GM21786 (cell line): ENCODE measurements around the gene MTG2.

ENCODE experiments used
- ATAC-seq: cut with Tn5 transposase; IDR thresholded peaks from one replicate; pipeline ENCODE4 v1.9.1; 2021; ENCODE audit not compliant: unreplicated experiment

The MTG2 gene

DNA sequence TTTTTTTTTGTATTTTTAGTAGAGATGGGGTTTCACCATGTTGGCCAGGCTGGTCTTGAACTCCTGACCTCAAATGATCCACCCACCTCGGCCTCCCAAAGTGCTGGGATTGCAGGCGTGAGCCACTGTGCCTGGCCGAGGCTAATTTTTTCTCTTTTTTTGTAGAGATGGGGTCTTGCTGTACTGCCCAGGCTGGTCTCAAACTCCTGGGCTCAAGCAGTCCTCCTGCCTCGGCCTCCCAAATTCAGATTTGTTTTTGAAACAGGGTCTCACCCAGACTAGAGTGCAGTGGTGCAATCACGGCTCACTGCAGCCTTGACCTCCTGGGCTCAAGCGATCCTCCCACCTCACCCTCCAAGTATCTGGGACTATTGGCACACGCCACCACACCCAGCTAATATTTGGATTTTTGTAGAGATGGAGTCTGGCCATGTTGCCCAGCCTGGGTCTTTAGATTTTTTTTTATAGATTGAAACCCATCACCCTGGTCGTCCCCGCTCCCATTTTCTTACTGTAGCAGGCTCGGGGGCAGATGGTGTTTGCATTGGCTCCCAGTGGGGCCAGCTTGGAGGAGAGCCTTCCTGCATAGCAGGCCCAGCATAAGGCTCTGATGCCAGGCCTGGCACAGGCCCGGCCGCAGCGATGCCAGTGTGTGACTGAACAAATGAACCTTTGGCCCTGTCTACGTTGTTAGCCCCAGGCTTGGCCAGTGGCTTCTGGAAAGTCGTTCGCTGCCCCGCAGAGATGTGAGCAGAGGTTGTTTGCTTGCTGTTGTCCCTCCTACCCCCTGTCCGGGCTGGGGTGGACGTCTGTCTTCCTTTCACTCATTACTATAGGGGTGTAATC is 4.3 kb upstream of the MTG2 start:
- ATAC-seq, result no peak

- no peak for ATAC-seq
These were observed 3.7 kb upstream of the MTG2 start for GRCh38 chr20:62179162-62179504.

DNA sequence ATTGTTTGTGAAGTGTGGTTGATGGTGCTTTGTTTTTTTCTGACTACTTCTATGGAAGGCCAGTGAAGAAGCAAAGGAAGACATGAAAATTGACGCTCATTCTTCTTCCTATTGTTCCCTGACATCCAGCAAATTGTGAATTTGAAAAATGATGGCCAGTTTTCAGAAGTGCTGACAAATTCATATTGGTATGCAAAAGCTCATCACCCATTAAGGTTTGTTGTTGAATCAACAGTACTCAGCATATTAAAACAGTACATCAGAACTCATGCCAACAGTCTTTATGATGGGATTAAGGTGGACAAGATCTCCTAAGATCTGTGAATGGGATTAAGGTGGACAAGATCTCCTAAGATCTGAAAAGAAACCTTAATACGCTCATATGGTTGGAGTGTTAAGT is 1.0 kb upstream of the MTG2 start:
- ATAC-seq, result no peak

- ATAC-seq, result no peak
These were observed 756 bp downstream of the MTG2 start for GRCh38 chr20:62183426-62184142.

DNA sequence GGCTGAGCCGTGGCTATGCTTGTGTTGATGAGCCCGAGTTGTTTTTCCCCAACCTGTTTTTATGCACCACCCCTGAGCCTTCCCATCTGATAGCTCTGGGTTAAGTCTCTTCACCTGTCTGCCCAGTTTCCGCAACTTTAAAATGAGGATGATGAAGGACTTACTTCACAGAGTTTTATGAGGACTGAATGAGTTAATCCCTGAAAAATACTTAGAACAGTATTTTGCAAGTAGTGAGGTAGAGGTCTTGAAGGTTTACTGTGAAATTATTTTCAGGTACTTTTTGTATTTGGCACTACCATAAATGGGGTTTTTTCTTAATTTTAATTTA is 3.2 kb downstream of the MTG2 start:
- ATAC-seq, result no peak

DNA sequence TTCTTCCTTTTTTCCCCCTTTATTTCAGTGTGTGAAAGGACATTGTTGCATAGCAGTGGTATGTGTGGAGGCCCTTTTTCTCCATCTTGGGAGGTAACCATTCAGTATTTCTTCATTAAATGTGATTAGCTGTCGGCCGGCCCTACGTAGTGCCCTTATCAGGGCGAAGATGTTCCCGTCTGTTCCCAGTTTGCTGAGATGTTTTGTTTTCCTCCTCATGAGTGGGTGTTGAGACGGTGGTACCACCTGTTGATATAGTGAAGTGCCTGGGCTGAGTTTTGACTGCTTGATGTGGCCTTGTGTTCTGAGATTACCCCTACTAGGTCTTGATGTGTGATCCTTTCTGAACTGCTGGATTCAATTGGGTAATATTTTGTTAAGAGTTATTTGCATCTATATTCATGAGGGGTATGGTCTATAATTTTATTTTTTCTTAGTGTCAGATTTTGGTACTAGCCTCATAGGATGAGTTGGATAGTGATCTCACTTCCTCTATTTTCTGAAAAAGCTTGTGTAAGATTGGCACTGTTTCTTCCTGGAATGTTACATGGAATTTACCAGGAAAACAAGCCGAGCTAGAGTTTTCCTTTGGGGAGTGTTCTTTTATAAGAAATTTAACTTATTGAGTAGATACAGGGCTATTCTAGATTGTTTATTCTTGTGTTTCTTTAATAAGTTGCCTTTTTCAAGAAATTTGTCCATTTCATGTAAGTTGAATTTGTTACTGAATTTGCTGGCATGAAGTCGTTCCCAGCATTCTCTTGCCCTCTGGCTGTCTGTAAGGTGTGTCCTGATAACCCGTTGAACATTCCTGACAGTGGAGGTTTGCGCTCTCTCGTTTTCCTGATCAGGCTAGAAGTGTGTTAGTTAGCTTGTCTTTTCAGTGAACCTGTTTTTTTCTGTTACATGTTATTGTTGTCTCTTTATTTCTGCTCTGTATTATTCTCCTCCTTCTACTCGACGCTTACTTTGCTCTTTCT is 4.3 kb downstream of the MTG2 start:
- no peak for ATAC-seq

DNA sequence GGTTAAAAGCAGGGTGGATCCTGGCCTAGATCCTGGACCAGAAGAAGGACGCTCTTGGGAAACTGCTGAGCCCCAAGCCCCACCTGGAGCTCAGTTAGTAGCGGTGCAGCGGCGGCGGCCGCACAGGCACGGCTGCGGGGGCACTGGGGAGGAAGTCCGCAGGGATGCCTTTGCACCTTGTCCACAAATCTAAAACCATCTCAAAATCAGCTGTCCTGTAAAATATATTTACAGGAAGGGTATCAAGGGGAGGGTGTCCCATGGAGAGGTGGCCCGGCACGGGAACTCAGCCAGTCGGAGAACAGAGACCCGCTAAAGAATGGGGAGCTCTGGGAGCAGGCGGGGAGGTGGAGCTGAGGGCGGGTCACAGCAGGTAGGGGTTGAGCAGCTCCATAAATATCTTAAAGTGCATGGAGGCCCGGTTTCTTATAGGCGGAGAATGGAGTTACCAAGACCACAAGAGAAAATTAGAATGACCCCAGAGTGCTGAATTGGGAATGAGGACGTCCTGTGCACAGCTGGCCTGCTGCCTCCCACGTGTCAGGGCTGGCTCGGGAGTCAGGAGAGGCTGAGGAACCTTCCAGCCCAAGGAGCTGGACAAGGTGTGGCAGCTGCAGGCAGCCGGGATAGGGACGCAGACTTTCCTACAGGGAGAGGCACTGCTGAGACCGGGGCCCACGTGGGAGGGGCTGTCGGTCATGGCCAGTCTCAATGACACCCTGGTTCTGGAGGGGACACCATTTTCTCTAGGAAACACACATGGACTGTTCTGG is 8.0 kb downstream of the MTG2 start:
- no peak for ATAC-seq

DNA sequence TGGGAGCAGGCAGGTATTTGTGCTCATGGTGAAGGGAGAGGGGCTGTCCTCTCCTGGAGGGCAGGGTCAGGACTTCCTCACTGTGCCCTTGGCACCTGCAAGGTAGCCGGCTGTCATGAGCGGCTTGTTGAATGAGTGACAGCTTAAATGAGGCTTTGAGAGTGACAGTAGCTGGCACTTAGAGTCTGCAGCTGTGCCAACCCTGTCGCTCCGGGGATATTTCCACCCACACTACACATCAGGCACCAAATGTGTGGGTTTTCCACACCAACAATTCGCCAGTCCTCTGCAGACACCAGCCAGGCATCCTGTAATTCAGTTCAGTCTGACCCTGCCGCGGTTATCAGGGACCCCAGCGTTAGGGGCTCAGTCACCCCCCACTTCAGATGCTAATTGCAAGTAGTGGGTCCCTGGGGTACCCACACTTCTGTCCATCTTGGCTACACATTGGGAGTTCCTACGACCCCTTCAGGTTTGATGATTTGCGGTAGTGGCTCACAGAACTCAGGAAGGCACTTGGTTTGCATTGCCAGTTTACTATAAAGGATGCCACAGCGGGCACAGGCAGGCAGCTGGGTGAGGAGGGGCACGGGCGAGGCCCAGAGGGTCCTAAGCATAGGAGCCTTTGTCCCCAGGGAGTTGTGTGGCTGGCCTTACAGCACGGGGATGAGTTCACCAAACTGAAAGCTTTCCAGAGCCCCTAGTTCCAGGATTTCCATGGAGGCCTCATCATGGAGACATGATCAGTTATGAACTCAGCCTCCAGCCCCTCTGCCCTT is 9.1 kb downstream of the MTG2 start:
- no peak for ATAC-seq

DNA sequence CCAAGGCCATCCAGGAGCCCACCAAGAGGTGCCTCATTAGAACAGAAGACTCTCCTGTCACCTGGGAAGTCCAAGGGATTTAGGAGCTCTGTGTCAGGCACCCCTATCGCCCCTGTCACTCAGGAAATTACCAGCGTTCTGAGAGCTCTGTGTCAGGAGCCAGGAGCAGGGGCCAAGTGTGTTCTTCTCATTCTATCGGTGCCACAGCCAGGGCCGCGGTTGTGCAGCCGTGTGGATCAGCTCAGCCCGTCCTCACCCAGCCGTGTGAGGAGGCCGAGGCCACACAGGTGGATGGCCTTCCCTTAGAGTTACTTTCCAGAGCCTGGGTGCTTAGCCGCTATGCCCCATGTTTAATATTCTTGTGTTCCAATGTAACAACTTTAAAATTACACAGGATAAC is 9.8 kb downstream of the MTG2 start:
- no peak for ATAC-seq

DNA sequence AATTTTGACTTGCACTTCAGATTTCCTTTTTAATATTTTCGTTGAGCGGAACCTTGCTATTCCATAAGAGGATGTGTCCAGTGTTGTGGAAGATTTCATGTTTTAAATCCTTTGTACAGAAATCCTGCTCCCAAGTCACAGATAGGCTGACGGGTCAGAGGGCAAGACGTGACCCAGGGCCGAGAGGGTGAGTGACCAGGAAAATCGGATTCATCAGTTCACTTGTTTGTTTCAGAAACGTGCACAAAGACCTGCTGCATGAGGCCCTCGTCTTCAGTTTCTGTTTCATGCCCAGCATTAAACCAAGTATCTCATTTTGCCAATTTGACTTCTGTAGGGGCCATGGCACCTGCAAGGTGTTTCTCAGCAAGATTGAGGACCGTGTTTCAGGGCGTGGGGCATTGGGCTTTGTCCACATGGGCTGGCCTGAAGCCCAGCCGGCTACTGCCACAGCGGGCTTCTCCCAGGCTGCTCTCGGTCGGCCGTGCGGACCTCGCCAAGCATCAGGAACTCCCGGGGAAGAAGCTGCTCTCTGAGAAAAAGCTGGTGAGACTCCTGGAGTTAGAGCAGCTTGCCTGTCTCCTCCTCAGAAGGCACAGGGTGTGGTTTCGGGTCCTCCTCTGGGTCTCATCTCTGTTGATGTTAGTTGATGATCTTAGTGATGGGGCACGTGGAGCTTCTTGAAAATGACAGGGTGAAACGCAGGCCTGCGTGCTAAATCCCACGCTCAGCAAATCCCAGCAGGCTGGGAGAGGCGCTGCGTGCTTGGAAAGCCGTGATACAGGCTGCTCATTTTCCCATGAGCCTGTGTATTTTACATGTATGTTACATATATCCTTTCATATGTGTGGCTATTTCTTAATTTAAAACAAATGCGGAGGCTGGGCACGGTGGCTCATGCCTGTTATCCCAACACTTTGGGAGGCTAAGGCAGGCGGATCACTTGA is 10.5 kb downstream of the MTG2 start:
- no peak for ATAC-seq

- ATAC-seq, result no peak
These were observed 12.2 kb downstream of the MTG2 start for GRCh38 chr20:62195075-62195405.

DNA sequence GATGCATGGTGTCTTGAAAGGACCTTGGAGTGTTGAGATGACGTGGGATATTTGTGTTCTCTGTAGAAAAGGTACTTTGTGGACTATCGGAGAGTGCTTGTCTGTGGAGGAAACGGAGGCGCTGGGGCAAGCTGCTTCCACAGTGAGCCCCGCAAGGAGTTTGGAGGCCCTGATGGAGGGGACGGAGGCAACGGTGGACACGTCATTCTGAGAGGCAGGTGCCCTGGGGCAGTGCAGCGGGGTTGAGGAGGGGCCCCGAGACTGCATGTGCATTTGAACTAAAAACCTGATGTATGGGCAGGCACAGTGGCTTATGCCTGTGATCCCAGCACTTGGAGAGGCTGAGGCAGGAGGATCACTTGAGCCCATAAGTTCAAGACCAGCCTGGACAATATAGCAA is 12.9 kb downstream of the MTG2 start:
- no peak for ATAC-seq

DNA sequence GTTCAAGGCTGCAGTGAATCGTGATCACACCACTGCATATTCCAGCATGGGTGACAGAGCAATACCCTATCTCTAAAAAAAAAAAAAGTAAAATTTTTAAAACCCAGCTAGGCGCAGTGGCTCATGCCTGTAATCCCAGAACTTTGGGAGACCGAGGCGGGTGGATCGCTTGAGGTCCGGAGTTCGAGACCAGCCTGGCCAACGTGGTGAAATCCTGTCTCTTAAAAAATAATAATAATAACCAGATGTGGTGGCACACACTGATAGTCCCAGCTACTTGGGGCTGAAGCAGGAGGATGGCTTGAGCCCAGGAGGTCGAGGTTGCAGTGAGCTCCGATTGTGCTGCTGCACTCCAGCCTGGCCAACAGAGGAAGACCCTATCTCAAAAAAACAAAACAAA is 13.5 kb downstream of the MTG2 start:
- no peak for ATAC-seq

DNA sequence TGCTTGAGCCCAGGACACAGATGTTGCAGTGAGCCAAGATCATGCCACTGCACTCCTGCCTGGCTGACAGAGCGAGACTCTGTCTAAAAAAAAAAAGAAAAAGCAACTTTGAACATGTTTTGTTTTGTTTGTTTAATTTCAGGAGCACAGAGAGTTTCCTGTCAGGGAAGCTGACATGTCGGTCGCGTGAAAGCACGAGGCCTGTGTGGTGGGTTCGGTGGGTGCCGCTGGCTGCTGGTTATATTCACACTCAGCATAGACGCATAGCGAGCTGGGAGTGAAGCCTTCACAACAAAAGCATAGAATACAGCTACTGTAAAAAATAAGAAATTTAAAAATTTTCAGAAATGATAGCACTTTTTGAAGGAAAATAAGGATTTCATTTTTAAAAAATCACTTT is 14.5 kb downstream of the MTG2 start:
- no peak for ATAC-seq

- ATAC-seq, result no peak
These were observed 15.0 kb downstream of the MTG2 start for GRCh38 chr20:62197801-62198200.

DNA sequence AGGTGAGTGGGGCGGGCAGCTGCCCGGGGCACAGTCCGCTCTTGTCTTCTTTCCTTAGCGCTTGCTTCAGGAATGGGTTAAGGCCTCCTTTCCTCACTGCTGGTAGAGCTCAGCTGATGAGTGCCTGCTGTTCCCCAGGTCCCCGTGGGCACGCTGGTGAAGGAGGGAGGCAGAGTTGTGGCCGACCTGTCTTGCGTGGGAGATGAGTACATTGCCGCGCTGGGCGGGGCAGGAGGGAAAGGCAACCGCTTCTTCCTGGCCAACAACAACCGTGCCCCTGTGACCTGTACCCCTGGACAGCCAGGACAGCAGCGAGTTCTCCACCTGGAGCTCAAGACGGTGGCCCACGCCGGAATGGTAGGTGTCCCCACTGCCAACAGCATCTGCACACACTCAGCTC is 15.7 kb downstream of the MTG2 start:
- ATAC-seq, result no peak

- no peak for ATAC-seq
These were observed 16.1 kb downstream of the MTG2 start for GRCh38 chr20:62198931-62199330.

- no peak for ATAC-seq
These were observed 17.8 kb downstream of the MTG2 start for GRCh38 chr20:62200491-62201172.
